HUES6 (cell line): ENCODE results near the gene OLFM2.

Experiments used
- H3K27ac ChIP-seq: 2 replicates; pipeline ENCODE4 v1.7.0; 2013; ENCODE audit warnings: low read depth, mild to moderate bottlenecking, low read length, inconsistent platforms
- H3K27me3 ChIP-seq: 2 replicates; pipeline ENCODE4 v1.6.1; 2013; ENCODE audit warnings: low read length; ENCODE audit not compliant: control insufficient read depth, insufficient read depth
- H3K36me3 ChIP-seq: 2 replicates; pipeline ENCODE4 v1.6.1; 2013; ENCODE audit warnings: low read length; ENCODE audit not compliant: control insufficient read depth, insufficient read depth
- H3K4me1 ChIP-seq: 2 replicates; pipeline ENCODE4 v1.6.1; 2013; ENCODE audit warnings: low read length; ENCODE audit not compliant: control insufficient read depth, insufficient read depth
- H3K4me3 ChIP-seq: 2 replicates; pipeline ENCODE4 v1.5.1; 2013; ENCODE audit warnings: low read depth, low read length
- H3K9ac ChIP-seq: one replicate; pipeline ENCODE4 v1.6.1; 2013; ENCODE audit warnings: mild to moderate bottlenecking, low read length
- H3K9me3 ChIP-seq: 2 replicates; pipeline ENCODE4 v1.6.1; 2013; ENCODE audit warnings: low read depth, low read length; ENCODE audit not compliant: control insufficient read depth, insufficient read depth

Gene OLFM2

DNA sequence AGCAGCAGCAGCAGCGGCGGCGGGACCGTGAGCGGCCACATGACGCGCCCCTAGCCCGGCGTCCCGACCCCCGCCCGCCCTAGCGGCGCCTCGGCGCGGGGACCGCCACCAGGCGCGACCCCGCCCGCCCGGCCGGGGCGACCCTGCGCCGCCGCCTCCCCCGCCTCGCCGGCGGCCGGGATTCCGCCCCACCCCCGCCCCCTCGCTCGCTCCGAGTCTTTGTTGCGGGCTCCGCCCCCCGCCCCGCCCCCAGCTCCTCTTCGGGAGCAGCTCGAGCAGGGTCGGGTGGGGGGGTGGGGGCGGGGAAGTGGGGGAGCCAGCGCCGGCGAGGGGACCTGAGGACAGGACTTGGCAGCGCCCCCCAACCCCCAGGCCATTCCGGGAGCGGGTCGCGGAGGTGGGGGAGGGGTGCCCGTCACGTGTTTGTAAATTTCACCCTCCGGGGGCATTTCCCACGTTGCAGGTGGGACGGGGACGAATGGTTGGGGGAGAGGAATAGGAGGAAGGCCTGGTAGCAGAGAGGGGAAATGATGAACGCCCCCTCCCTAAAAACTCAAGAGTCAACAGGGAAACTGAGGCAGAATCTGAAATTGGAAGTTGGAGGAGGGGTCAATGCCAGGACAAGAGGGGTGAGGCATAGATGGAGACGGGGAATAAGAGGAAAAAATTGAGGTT is at the start of gene OLFM2:
TSS of gene OLFM2 (minus strand) at position 190 of the 675 bp plus-strand sequence. CDS start at position 41, 149 bp downstream.
- Histone ChIP-seq H3K36me3 (no peaks in the 10 kb centered on the region), H3K9ac (peak within 1 kb of the TSS; percentile 63), H3K27me3 (peaks cover 12% of the 10 kb centered on the region; the same call in 1 of the 2 replicates), H3K9me3 (no peaks in the 10 kb centered on the region), H3K4me3 (peak within 1 kb of the TSS; percentile 89), H3K27ac (no peak within 1 kb of the TSS), H3K4me1 (peaks cover 12% of the 10 kb centered on the region)

DNA sequence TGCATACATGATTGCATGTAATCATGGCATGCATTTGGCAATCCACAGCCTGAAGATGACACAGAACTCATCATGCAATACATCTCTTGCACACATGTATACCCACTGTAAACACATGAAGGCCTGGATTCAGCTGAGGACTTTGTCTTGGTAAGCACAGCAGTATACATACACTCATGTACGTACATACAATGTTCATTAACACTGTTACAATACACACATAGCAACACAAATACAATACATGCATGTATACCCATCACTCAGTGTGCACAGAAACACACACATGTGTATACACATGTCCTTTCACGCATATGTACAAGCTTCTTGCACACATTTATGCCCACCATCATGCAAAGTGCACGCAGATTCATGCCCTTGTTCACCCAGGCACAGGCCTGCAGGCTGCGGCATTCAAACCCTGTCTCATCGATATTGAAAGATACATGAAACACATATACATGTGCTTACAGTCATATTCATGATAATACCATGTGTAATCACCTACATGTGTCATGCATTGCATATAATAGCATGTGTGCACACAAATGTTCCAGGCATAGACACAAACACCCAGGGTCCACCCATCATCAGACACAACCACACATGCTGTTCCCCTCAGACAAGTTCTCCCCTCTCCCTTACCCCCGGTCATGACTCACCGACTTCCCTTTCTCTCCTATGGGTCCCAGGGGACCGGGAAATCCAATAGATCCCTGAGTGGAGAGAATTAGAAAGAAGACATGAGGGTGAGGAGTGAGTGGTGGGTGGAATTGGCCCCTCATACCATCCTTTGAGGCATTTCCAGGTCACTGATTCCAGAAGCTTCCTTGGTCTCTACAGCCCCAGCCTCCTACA is 45.3 kb upstream of the OLFM2 start:
- Histone ChIP-seq H3K4me3 (no peak overlapping the region), H3K36me3 (no peaks in the 10 kb centered on the region), H3K9me3 (no peaks in the 10 kb centered on the region), H3K9ac (no peak overlapping the region), H3K27me3 (no peaks in the 10 kb centered on the region; the same call in 1 of the 2 replicates), H3K4me1 (peaks cover 3% of the 10 kb centered on the region; the same call in 1 of the 2 replicates), H3K27ac (no peak overlapping the region)

DNA sequence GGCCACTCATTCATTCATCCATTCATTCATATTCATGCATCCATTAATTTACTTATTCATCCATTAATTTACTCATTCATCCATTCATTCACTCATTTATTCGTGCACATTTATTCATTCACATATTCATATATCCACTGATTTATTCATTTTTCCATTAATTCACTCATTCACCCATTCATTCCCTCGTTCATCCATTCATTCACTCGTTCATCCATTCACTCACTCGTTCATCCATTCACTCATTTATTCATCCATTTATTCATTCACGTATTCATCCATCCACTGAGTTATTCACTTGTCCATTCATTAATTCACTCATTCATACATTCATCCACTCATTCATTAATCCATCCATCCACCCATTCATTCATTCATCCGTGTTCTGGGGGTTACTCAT is 35.8 kb upstream of the OLFM2 start:
- Histone ChIP-seq H3K36me3 (no peaks in the 10 kb centered on the region), H3K9me3 (no peaks in the 10 kb centered on the region), H3K4me1 (peaks cover 3% of the 10 kb centered on the region; the same call in 1 of the 2 replicates), H3K27me3 (peaks cover 21% of the 10 kb centered on the region), H3K9ac (no peak overlapping the region), H3K27ac (no peak overlapping the region), H3K4me3 (no peak overlapping the region)

DNA sequence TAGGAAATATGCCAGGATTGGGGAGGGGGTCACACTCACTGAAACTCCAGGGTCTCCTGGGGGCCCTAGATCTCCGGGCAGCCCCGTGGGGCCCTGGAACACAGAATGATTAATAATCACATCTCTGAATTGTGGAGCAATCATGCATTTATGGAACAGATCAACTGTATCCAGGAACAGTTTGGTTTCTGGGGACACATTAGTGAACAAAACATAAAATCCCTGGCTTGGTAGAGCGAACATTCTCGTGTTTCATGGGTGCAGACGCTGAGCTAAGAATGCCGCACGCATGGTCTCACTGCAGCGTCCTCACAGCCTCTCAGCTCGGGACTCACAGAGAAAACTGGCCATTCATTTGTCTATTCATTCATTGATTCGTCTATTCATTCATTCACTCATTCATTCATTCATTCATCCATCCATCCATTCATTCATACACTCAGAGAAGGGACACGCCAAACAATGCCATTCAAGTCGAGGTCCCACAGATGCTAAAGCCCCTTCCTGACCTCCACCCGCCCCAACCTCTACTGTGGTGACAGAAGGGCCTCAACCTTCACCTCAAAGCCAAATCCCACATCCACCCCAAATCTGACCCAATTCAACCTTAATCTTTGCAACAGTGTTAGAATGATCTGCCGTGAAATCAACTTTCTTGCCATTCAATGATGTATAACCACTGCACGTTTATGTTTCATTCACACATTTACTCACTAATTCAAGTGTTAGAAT is 35.0 kb upstream of the OLFM2 start:
- Histone ChIP-seq H3K4me3 (no peak overlapping the region), H3K9me3 (no peaks in the 10 kb centered on the region), H3K36me3 (no peaks in the 10 kb centered on the region), H3K4me1 (peaks cover 3% of the 10 kb centered on the region; the same call in 1 of the 2 replicates), H3K9ac (no peak overlapping the region), H3K27ac (no peak overlapping the region), H3K27me3 (peaks cover 28% of the 10 kb centered on the region)

DNA sequence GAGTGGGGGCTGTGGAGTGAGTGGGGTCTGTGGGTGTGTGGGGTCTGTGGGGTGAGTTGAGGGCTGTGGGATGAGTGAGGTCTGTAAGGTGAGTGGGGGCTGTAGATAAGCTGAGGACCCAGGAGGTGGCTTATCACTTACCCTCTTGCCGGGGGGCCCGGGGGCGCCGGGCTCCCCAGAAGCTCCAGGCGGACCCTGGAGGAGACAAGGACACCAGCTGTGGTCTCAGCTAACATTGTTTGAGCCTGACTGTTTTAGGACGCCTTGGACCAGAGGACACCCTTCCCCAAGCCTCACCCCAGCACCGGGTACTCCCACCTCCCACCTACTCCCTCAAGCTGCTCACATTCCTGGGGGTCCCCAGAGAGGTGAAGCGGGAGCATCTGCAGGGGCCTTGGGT is 34.2 kb upstream of the OLFM2 start:
- peaks cover 3% of the 10 kb centered on the region; the same call in 1 of the 2 replicates for H3K4me1 ChIP-seq
- no peak overlapping the region for H3K9ac ChIP-seq
- peaks cover 37% of the 10 kb centered on the region for H3K27me3 ChIP-seq
- H3K9me3 ChIP-seq: no peaks in the 10 kb centered on the region
- no peak overlapping the region for H3K4me3 ChIP-seq
- H3K36me3 ChIP-seq: no peaks in the 10 kb centered on the region
- no peak overlapping the region for H3K27ac ChIP-seq

DNA sequence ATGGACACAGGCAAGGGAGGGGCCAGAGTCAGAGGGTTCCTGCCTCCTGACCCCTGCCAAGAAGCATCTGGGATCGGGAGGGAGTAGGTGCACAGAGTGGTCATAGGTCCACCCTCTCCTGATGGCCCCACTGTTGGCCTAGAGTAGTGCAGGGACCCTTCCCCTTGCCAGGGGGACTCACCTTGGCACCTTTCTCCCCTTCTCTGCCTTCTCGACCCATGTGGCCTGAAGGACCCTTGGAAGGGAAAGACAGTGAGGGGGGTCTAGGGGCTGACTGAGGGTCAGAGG is 33.3 kb upstream of the OLFM2 start:
- H3K27ac ChIP-seq: no peak overlapping the region
- peaks cover 3% of the 10 kb centered on the region; the same call in 1 of the 2 replicates for H3K4me1 ChIP-seq
- H3K36me3 ChIP-seq: no peaks in the 10 kb centered on the region
- H3K4me3 ChIP-seq: no peak overlapping the region
- no peak overlapping the region for H3K9ac ChIP-seq
- H3K27me3 ChIP-seq: peaks cover 39% of the 10 kb centered on the region
- H3K9me3 ChIP-seq: no peaks in the 10 kb centered on the region

DNA sequence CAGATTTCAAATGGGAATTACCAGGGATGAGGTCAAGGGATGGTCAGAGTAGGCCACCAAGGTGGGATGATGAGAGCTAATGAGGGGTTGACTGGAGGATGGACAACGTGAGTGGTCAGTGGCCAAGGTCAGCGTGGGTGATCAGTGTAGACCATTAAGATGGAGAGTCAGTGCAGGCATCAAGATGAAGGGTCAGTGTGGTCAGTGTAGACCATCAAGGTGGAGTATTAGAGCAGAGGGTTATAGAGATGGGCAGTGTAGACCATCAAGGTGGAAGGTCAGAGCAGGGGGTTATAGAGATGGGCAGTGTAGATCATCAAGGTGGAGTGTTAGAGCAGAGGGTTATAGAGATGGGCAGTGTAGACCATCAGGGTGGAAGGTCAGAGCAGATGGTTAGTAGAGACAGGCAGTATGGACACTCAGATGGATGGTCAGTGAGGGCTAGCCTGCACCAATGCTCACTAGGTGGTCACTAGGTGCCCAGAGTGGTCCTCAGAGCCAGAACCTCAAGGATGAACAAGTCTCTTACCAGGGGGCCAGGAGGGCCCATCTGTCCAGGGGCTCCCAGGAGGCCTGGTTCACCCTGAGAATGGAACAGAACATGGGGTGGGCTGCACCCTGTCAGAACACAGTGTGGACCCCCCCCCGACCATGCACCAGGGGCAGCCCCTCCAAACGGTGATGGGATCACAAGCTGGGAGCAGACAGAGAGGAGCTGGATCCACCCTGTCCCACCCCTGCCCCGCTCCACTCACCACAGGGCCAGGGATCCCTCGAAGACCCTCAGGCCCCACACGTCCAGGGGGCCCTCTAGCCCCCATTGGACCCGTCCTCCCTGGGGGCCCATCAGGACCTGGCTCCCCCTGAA is 32.7 kb upstream of the OLFM2 start:
- H3K9me3 ChIP-seq: no peaks in the 10 kb centered on the region
- H3K4me1 ChIP-seq: peaks cover 3% of the 10 kb centered on the region; the same call in 1 of the 2 replicates
- no peaks in the 10 kb centered on the region for H3K36me3 ChIP-seq
- H3K4me3 ChIP-seq: no peak overlapping the region
- no peak overlapping the region for H3K9ac ChIP-seq
- H3K27me3 ChIP-seq: peaks cover 39% of the 10 kb centered on the region
- H3K27ac ChIP-seq: no peak overlapping the region

DNA sequence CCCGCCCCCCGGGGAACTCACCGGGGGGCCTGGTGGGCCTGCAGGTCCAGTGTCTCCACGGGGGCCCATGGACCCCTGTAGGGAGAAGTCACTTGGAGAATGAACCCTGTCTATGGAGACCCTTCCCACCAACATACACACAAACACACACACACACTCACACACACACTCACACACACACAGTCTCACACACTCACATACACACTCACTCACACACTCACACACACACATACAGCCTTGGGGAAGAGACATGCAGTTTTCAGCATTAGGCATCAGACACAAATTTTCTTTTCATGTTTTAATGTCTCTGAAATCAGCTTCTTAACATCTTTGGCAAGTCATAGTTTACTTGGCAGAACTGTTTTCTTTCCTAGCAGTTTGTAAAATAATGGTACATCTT is 31.0 kb upstream of the OLFM2 start:
- Histone ChIP-seq H3K27ac (no peak overlapping the region), H3K4me3 (no peak overlapping the region), H3K27me3 (peaks cover 39% of the 10 kb centered on the region)

DNA sequence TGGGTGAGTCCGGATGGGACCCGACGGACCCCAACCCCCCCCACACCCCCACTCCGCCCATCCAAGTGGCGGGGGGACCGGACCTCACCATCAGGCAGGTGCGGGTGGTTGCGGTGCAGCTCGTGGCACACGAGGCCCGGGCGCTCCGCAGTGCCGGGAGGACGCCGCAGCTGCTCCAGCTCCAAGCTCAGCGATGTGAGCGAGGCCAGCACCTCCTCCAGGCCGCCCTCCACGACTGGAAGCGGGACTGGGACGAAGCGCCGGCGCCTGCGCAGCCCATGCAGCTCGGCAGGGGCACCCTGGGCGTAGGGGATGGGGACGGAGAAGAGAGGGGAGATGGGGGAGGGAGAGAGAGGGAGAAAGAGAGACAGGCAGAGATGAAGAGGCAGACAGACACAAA is 30.1 kb upstream of the OLFM2 start:
- H3K4me1 ChIP-seq: peaks cover 3% of the 10 kb centered on the region; the same call in 1 of the 2 replicates
- H3K36me3 ChIP-seq: no peaks in the 10 kb centered on the region
- no peak overlapping the region for H3K9ac ChIP-seq
- H3K27ac ChIP-seq: no peak overlapping the region
- peaks cover 39% of the 10 kb centered on the region for H3K27me3 ChIP-seq
- H3K4me3 ChIP-seq: peak overlapping the region; percentile 38
- H3K9me3 ChIP-seq: no peaks in the 10 kb centered on the region

More for the DNA sequence above, 31.0 kb upstream of the OLFM2 start:
- H3K36me3 ChIP-seq: no peaks in the 10 kb centered on the region
- no peak overlapping the region for H3K9ac ChIP-seq
- H3K4me1 ChIP-seq: peaks cover 3% of the 10 kb centered on the region; the same call in 1 of the 2 replicates
- H3K9me3 ChIP-seq: no peaks in the 10 kb centered on the region

DNA sequence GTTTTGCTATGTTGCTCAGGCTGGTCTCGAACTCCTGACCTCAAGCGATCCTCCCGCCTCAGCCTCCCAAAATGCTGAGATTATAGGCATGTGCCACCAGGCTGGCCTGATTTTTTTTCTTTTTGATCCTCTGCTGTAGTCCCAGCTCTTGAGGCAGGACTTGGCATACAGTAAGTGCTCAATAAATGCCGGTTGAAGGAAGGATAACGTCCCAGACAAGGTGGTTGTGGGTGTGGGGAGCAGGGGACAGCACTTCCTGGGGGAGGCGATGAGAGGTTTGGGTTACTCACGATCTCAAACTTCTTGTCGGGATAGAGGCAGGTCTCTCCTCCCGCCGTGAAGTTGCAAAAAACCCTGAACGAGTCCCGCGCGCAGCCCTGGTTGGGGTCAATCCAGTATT is 29.7 kb upstream of the OLFM2 start:
- no peak overlapping the region for H3K27ac ChIP-seq
- H3K36me3 ChIP-seq: no peaks in the 10 kb centered on the region
- peaks cover 3% of the 10 kb centered on the region; the same call in 1 of the 2 replicates for H3K4me1 ChIP-seq
- H3K27me3 ChIP-seq: peaks cover 39% of the 10 kb centered on the region
- no peak overlapping the region for H3K9ac ChIP-seq
- H3K4me3 ChIP-seq: peak overlapping the region; percentile 38
- H3K9me3 ChIP-seq: no peaks in the 10 kb centered on the region
